Dermis microvascular lymphatic vessel endothelial cell (primary cell): ENCODE results near the gene NBPF4. TPM values are rescaled to one million over a fixed set of nuclear protein-coding genes. Genes with fewer than 3 reads are reported as not detected.

ENCODE experiments used
- total RNA-seq: library from RNA; depleted of rRNA; stranded (reverse); fragments of >200 nt; gene quantifications from 2 replicates; pipeline ENCODE4 v1.2.1, GENCODE V29; 2014

Gene NBPF4
- total RNA-seq, 1 donor from 2014 or later: not detected

Other genes with a start within 250 kb of the NBPF4 start
- gene SLC25A24, start 43.7 kb downstream of the NBPF4 start, total RNA-seq: 34.3 and 35.0 TPM in 2 replicates
- not detected in 2 replicates for gene NBPF6, start 206.3 kb upstream of the NBPF4 start, total RNA-seq